ENCODE data around the gene GPR161.
"Not testable (repeated sequence)": the region's sequence is repeated elsewhere in the genome, so short reads cannot be mapped to it uniquely, and the experiment has no call there.

The GPR161 gene

GRCh38 chr1:168085401-168085872, 51.3 kb downstream of the GPR161 start:
- no peak for DNase-seq

GRCh38 chr1:168084396-168085231, 52.1 kb downstream of the GPR161 start:
- DNase-seq = peak; percentile 29

GRCh38 chr1:168083456-168084325, 53.0 kb downstream of the GPR161 start:
- DNase-seq = no peak

GRCh38 chr1:168082008-168082876, 54.5 kb downstream of the GPR161 start:
- peak; percentile 71 for DNase-seq

- DNase-seq = no peak
These were observed 55.2 kb downstream of the GPR161 start for GRCh38 chr1:168081373-168082007.

- DNase-seq = no peak
These were observed 57.0 kb downstream of the GPR161 start for GRCh38 chr1:168079761-168080160.

GRCh38 chr1:168069384-168069783, 67.3 kb downstream of the GPR161 start:
- no peak for DNase-seq

- no peak for DNase-seq
These were observed 71.2 kb downstream of the GPR161 start for GRCh38 chr1:168065506-168065905.

GRCh38 chr1:168064216-168064615, 72.5 kb downstream of the GPR161 start:
- DNase-seq = no peak

GRCh38 chr1:168057921-168058320, 78.8 kb downstream of the GPR161 start:
- DNase-seq = no peak

GRCh38 chr1:168057355-168057754, 79.4 kb downstream of the GPR161 start:
- DNase-seq = no peak

GRCh38 chr1:168056152-168056551, 80.6 kb downstream of the GPR161 start:
- DNase-seq = not testable (repeated sequence)

GRCh38 chr1:168054117-168054516, 82.6 kb downstream of the GPR161 start:
- no peak for DNase-seq

- no peak for DNase-seq
These were observed 83.0 kb downstream of the GPR161 start for GRCh38 chr1:168053681-168054080.

- DNase-seq = no peak
These were observed 85.8 kb downstream of the GPR161 start for GRCh38 chr1:168050880-168051279.

GRCh38 chr1:168050307-168050706, 86.4 kb downstream of the GPR161 start:
- DNase-seq = no peak

- no peak for DNase-seq
These were observed 91.4 kb downstream of the GPR161 start for GRCh38 chr1:168045311-168045710.

GRCh38 chr1:168042362-168042761, 94.4 kb downstream of the GPR161 start:
- no peak for DNase-seq

GRCh38 chr1:168035345-168035744, 101.4 kb downstream of the GPR161 start:
- no peak for DNase-seq

- DNase-seq = no peak
These were observed 104.7 kb downstream of the GPR161 start for GRCh38 chr1:168032029-168032428.

- no peak for DNase-seq
These were observed 105.1 kb downstream of the GPR161 start for GRCh38 chr1:168031627-168032026.

- no peak for DNase-seq
These were observed 105.5 kb downstream of the GPR161 start for GRCh38 chr1:168031198-168031597.
